Activated CD4-positive, alpha-beta T cell treated with anti-CD3 and anti-CD28 coated beads for 24 hours (primary cell): ENCODE results near the gene LEP.
"Not testable (repeated sequence)": the region's sequence is repeated elsewhere in the genome, so short reads cannot be mapped to it uniquely, and the experiment has no call there.

Experiments used
- DNase-seq, 2 donors: peaks; one replicate each; pipeline ENCODE4 v3.0.0-alpha.2; 2020; ENCODE audit warnings: low read depth in 2 of 2

LEP gene

GRCh38 chr7:128271942-128272481, 30.9 kb downstream of the LEP start:
- no peak for DNase-seq

DNA sequence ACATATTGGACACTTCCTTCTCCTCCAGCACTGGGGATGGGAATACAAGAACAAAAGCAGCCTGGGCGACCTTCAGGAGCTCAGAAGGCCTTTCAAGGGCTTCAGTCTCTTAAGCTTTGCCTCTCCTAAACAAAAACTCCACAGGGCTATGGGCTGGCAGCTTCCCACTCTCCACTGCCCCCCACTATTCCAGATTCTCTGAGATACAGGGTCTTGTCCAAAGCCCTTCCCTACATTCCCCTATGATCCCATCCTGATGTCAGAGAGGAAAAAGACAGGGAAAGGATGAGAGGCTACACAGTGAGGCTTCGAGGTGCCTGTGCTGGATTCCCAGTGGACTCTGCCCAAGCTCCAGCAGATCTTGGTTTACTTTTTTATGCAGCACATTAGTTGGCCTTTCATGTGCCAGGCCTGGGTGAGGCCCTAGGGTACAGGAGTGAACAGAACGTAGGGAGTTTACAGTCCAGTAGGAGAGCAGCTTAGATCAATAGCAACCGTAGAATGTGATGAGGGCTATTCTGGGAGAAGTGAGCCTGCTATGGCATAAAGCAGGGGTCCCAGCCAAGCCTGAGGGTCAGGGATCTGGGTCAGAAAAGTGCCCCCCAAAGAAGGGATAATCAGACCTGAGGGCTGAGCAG, 33.3 kb downstream of the LEP start:
- no peak for DNase-seq

DNA sequence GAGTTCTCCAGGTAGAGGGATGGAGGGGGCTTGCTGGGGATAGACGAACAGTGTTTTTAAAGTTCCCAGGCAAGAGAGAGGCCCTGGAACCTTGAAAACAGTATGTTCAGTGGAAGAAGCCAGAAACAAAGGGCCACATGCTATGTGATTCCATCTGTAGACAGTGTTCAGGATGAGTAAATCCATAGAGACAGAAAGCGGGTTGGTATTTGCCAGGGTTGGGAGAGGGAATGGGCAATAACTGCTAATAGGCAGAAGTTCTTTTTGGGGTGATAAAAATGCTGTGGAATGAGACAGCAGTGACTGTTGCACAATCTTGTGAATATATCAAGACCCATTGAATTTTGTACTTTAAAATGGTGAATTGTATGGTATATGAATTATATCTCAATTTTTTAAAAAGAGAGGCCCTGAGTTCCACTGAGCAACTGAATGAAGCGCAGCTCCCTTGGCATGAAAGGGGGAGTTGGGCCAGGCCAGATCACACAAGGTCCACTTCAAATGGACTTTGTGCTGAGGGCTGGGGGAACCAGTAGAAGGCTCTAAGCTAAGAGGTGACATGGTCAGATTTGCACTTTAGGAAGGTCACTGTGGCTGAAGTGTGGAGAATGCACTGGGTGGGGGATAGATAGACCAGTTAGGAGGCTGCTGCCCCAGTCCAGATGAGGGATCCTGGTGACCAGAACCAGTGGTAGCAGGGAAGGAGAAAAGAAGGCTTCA, 34.0 kb downstream of the LEP start:
- no peak for DNase-seq

- no peak for DNase-seq
Measured at GRCh38 chr7:128275681-128276080, 34.6 kb downstream of the LEP start.

GRCh38 chr7:128278366-128278765, 37.3 kb downstream of the LEP start:
- DNase-seq = no peak

DNA sequence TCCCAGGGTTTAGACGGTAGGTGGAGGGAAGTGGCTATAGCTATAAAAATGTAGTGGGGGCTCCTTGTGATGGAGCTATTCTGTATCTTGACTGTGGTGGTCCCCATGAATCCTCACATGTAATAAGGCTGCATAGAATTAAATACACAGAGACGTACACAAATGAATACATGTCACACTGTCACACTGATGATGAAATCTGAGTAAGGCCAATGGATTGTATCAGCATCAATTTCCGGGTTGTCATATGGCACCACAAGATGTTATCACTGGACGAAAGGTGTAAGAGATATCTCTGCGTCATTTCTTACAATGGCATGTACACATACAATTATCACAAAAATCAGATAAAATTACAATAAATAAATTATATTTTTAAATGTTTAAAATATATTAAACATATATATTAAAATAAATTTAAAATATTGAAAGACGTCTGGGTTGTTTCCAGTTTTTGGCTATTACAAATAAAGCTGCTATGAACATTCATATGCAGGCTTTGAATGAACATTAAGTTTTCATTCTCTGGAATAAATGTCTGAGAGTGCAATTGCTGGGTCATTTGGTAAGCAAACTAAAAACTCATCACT, 38.1 kb downstream of the LEP start:
- DNase-seq = no peak

DNA sequence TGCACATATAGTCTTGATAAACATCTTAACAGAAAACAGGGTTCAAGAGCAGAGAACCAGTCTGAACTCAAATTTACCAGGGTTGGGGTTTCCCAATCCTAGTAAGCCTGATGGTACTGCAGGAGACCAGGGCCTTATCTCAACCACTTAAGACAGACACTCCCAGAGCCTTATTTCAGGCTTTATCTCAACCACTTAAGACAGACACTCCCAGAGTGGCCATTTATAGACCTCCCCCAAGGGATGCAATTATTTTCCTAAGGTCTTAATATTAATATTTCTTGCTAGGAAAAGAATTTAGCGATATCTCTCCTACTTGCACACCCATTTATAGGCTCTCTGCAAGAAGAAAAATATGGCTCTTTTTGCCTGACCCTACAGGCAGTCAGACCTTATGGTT, 39.4 kb downstream of the LEP start:
- not testable (repeated sequence) for DNase-seq

DNA sequence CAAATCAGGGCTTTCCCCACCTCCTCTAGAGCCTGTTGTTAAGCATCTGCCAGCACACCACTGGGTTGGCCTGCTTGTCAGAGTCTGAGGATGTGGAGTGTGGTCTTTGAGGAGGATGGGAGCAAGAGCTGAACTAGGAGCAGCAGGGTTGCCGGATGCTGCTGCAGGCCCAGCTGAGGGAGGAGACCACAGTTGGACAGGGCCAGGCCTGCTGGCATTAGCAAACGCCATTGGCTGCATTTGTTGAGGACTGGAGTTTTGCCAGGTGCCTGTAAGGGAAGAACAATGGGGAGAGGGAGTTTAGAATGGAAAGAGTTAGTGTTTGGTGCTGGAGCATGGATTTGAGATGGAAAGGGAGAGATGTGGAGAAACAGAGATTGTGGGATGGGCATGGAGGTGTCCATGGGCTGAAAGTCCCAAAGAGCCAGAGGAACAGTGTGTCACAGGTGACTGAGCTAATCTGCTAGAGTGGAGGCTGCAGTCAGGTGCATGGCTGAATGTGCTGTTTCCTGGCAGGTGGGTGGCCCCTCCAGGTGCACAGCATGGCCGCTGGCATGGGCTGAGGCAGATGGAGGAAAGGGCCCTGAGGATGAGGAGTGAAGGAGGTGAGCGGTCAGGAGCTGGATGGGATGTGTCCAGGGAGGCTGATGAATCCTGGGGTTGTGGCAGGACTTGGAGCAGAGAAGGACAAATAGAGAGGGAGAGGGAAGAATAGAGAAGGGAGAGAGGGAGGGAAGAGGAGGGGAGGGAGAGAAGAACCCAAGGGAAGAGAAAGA, 40.7 kb downstream of the LEP start:
- DNase-seq = no peak

GRCh38 chr7:128284102-128284501, 43.0 kb downstream of the LEP start:
- no peak for DNase-seq

DNA sequence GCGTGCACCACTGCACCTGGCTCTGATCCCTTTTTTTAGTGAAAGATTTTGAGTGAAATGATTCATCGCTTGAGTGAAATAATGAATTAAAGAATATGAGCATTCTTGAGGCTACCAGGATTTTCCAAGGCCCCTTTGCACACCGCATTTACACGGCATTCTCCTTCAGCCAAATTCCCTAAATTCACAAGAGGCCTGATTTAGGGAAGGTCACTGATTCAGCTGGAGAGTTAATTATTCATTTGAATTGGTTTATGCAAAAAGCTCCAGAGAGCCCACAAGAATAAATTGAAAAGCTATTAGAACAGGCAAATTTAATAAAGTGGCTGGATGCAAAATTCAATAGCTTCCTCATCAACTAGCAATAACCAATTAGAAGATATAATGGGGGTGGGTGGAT, 46.5 kb downstream of the LEP start:
- DNase-seq = no peak

DNA sequence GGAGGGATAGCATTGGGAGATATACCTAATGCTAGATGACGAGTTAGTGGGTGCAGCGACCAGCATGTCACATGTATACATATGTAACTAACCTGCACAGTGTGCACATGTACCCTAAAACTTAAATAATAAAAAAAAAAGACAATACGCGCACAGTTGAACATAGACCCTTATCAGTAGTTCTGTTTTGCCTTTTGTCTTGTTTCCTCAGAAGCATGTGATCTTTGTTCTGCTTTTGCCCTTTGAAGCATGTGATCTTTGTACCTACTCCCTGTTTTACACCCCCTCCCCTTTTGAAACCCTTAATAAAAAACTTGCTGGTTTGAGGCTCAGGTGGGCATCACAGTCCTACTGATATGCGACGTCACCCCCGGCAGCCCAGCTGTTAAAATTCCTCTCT, 56.9 kb downstream of the LEP start:
- not testable (repeated sequence) for DNase-seq

- no peak for DNase-seq
Measured at GRCh38 chr7:128299109-128299607, 58.1 kb downstream of the LEP start.

DNA sequence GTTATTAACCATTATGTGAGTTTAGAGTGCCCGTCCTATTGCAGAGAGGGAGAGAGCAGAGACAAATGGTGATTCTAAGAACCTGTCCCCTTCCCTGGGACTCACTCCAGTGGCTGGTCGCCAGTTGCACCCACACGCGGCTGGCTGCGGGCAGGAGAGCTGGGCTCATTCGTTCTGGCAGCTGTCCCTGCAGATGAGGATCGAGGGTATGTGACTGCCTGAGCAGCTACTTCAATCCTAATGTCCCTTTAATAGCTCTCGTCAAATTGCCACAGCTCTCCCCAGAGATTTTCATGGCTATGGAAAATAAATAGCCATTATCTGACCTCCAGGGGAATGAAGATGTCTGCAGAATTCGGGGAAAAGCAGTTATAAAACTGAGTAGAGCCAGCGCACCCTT, 61.1 kb downstream of the LEP start:
- DNase-seq = no peak

- no peak for DNase-seq
Measured at GRCh38 chr7:128303133-128303532, 62.1 kb downstream of the LEP start.

- DNase-seq = no peak
Measured at GRCh38 chr7:128303643-128304042, 62.6 kb downstream of the LEP start.

DNA sequence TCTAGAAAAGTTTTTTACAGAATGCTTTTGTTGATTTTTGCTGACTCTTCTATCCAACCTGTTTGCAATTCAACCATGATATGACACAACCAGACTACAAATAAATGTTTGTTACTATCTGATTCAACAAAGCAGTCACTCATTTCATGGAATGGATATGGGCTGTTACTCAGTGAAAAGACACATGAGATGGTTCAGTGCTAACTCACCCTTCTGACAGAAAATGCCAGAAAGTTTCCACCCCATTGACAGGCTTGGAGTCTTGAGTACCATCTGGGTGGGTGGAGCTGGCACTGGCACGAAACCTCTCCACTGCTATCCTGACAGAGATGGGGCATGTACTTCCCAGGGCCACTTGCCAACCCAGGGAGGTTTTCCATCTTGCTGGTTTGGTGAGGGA, 63.1 kb downstream of the LEP start:
- DNase-seq = no peak

DNA sequence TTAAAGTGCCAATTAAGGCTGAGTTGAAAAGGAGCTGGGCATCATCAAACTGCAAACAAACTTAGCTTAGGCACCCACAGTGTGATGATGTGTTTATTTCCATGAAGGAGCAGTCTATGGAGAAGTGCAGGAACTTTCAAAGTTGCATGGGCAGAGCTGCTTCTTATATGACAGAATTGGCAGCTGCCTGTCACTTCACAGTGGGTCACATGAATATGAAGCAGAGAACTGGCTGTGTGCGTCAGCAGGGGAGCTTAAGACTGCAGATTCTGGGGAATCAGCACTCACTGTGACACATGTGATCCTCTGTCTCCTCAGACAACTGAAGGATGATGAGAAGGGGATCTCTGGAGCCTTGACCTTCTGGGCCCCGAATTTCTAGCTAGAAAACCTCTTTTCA, 66.0 kb downstream of the LEP start:
- no peak for DNase-seq
